HepG2 (cell line): ENCODE measurements around the gene RASIP1. TPM values are rescaled to one million over a fixed set of nuclear protein-coding genes. Genes with fewer than 3 reads are reported as not detected.
A peak's percentile ranks its signal among the peaks of the same experiment; 100 is the strongest.

Experiments
- ATAC-seq: fragments of 200-7000 bp; cut with Tn5 transposase; 3 replicates; pipeline ENCODE4 v1.9.1; 2020; ENCODE audit warnings: mild to moderate bottlenecking, moderate library complexity
- BruUV-seq: library from RNA; stranded (reverse); fragments of 400-500 nt; replicated peaks from 2 replicates; lab custom pipeline; 2021; lab: Mats Ljungman, UMichigan
- CTCF ChIA-PET: fragments of 300-600 bp; formaldehyde crosslinking; extraction: SDS; loops from one replicate; lab custom pipeline; 2021; ENCODE audit warnings: low total read pairs, inconsistent platforms, low intra/inter-chr PET ratio; lab: Yijun Ruan, JAX
- POLR2A ChIA-PET: fragments of 350-600 bp; sonication (Branson Sonifier 250); formaldehyde crosslinking; loops from one replicate; lab custom pipeline; 2020; ENCODE audit warnings: antibody characterized with exemption, inconsistent platforms; lab: Yijun Ruan, JAX
- DNase-seq: peaks from one replicate; pipeline ENCODE4 v3.0.0-alpha.2; 2015; ENCODE audit warnings: low spot score
- FAIRE-seq: peaks from 3 replicates; lab custom pipeline; 2011; peaks lifted over from hg19 to GRCh38; lab: Jason Lieb, UNC
- H2AFZ ChIP-seq: one replicate; pipeline ENCODE4 v1.6.1; 2011; ENCODE audit warnings: low read length, inconsistent platforms
- H3K27ac ChIP-seq: fragments of 300-600 bp; 3 replicates; pipeline ENCODE4 v1.8.0; 2011; ENCODE audit warnings: mixed run types, mild to moderate bottlenecking, mixed read lengths, low read length, inconsistent platforms; ENCODE audit not compliant: insufficient read depth; ENCODE audit errors: extremely low read length
- H3K27me3 ChIP-seq, 2 experiments: fragments of 200-600 bp in 1 of 2; 2 replicates in 1 of 2; 3 replicates in 1 of 2; pipeline versions ENCODE4 v1.6.0 to v1.8.0; 2011; ENCODE audit warnings: low read length in 2 of 2, mild to moderate bottlenecking in 2 of 2, moderate library complexity in 2 of 2, inconsistent platforms in 1 of 2; ENCODE audit not compliant: insufficient read depth in 2 of 2, control insufficient read depth in 1 of 2
- H3K36me3 ChIP-seq, 2 experiments: fragments of 200-600 bp in 1 of 2; replicated peaks in 1 of 2; 2 replicates in 1 of 2; 3 replicates in 1 of 2; pipeline versions ENCODE4 v1.5.1 to v1.8.0; 2011; ENCODE audit warnings: low read length in 2 of 2, inconsistent platforms in 1 of 2; ENCODE audit not compliant: insufficient read depth in 2 of 2, control insufficient read depth in 1 of 2
- H3K4me1 ChIP-seq: 2 replicates; pipeline ENCODE4 v1.5.1; 2012; ENCODE audit warnings: low read length, inconsistent platforms; ENCODE audit not compliant: insufficient read depth
- H3K4me2 ChIP-seq: 2 replicates; pipeline ENCODE4 v1.6.0; 2011; ENCODE audit warnings: low read depth, low read length, inconsistent platforms
- H3K4me3 ChIP-seq, 3 experiments: fragments of 200-600 bp in 1 of 3; sonication (generic), shearing (Covaris generic) in 1 of 3; replicated peaks in 1 of 3; 2 replicates each; pipeline ENCODE4 v1.5.1; 2011 to 2016; ENCODE audit warnings: low read length in 3 of 3, inconsistent platforms in 2 of 3, low read depth in 2 of 3, mild to moderate bottlenecking in 2 of 3, control low read depth in 1 of 3, mixed read lengths in 1 of 3; ENCODE audit not compliant: insufficient read depth in 1 of 3
- H3K79me2 ChIP-seq: one replicate; pipeline ENCODE4 v1.6.1; 2011; ENCODE audit warnings: low read length, inconsistent platforms; ENCODE audit not compliant: insufficient read depth
- H3K9ac ChIP-seq: 2 replicates; pipeline ENCODE4 v1.6.0; 2011; ENCODE audit warnings: mild to moderate bottlenecking, low read depth, low read length, inconsistent platforms; ENCODE audit not compliant: insufficient read depth
- H3K9me3 ChIP-seq: 2 replicates; pipeline ENCODE4 v1.5.1; 2012; ENCODE audit warnings: mild to moderate bottlenecking, low read length
- H4K20me1 ChIP-seq: 2 replicates; pipeline ENCODE4 v1.6.0; 2011; ENCODE audit warnings: inconsistent platforms, mild to moderate bottlenecking, low read length, moderate library complexity; ENCODE audit not compliant: insufficient read depth
- HCFC1 ChIP-seq: fragments of 150-350 bp; IDR thresholded peaks from 2 replicates; pipeline ENCODE4 v1.6.1; 2014; ENCODE audit warnings: low read depth, low read length
- HNF4G ChIP-seq, 2 experiments: sonication (generic) in 1 of 2; formaldehyde crosslinking in 1 of 2; IDR thresholded peaks; 2 replicates each; pipeline versions ENCODE4 v1.4.0 to v1.6.1; 2011 to 2020; ENCODE audit warnings: borderline replicate concordance in 2 of 2, low read depth in 2 of 2, mild to moderate bottlenecking in 2 of 2, low read length in 1 of 2, missing genetic modification reagents in 1 of 2, moderate library complexity in 1 of 2
- HOXD1 ChIP-seq: sonication (generic); formaldehyde crosslinking; IDR thresholded peaks from 2 replicates; pipeline ENCODE4 v1.5.0; 2020; ENCODE audit warnings: missing genetic modification reagents
- NFE2L1 ChIP-seq: sonication (generic); formaldehyde crosslinking; IDR thresholded peaks from 2 replicates; pipeline ENCODE4 v1.4.0; 2020; ENCODE audit warnings: missing genetic modification reagents, mild to moderate bottlenecking, borderline replicate concordance
- TOPORS ChIP-seq: sonication (generic); formaldehyde crosslinking; IDR thresholded peaks from 2 replicates; pipeline ENCODE4 v1.8.0; 2023; ENCODE audit warnings: mild to moderate bottlenecking, missing genetic modification reagents
- ZKSCAN8 ChIP-seq: IDR thresholded peaks from 2 replicates; pipeline ENCODE4 v1.6.1; 2016; ENCODE audit warnings: borderline replicate concordance, missing genetic modification reagents, missing compliant biosample characterization
- ZNF326 ChIP-seq: sonication (generic); formaldehyde crosslinking; IDR thresholded peaks from 2 replicates; pipeline ENCODE4 v1.4.0; 2020; ENCODE audit warnings: missing genetic modification reagents, borderline replicate concordance
- ZNF552 ChIP-seq: sonication (generic); formaldehyde crosslinking; IDR thresholded peaks from 2 replicates; pipeline ENCODE4 v1.9.0; 2022; ENCODE audit warnings: missing genetic modification reagents, mild to moderate bottlenecking, borderline replicate concordance
- ZSCAN22 ChIP-seq: sonication (generic); formaldehyde crosslinking; IDR thresholded peaks from 2 replicates; pipeline ENCODE4 v1.4.0; 2020; ENCODE audit warnings: mild to moderate bottlenecking, missing genetic modification reagents
- WGBS: methylation state at CpG from one replicate; pipeline ENCODE4 v1.1.6; 2017; ENCODE audit warnings: low lambda C conversion rate; 5-methylcytosine and 5-hydroxymethylcytosine counted together
- in situ Hi-C: cut with HindIII; loops from 2 replicates; pipeline ENCODE4 v1.10.0; 2017; ENCODE audit warnings: low pct_unique_long_range_greater_than_20kb; ENCODE audit not compliant: extremely low pct_ligation_motif_present
- intact Hi-C: fragments of 100-400 bp; cut with micrococcal nuclease; formaldehyde crosslinking; loops from one replicate; pipeline ENCODE4 v1.10.0; 2022; ENCODE audit not compliant: unreplicated experiment
- polyA plus RNA-seq, 8 experiments: library from polyadenylated mRNA; depleted of rRNA in 3 of 8; stranded (reverse) in 7 of 8; unstranded in 1 of 8; fragments of >200 nt; fragmentation: Illumina TruSeq in 4 of 8; extraction: Trizol in 4 of 8; gene quantifications; 2 replicates each; pipeline versions ENCODE4 v1.2.1 to v1.2.3, GENCODE V29; 2011 to 2016; ENCODE audit warnings: low read depth in 4 of 8, missing spikeins in 1 of 8, mixed read lengths in 1 of 8; ENCODE audit not compliant: insufficient read depth in 1 of 8
- total RNA-seq, 5 experiments: library from RNA; depleted of rRNA; stranded (reverse); fragments of >200 nt; fragmentation: Illumina TruSeq; extraction: Trizol; gene quantifications; 2 replicates each; pipeline ENCODE4 v1.2.3, GENCODE V29; 2016; ENCODE audit warnings: low read depth in 1 of 5

RASIP1 gene
- total and polyA plus RNA-seq, 2 of the 13 experiments (the other 11 are each of a cell fraction or from before 2014, with no cell fraction given) = 0.44 to 0.58 TPM

DNA sequence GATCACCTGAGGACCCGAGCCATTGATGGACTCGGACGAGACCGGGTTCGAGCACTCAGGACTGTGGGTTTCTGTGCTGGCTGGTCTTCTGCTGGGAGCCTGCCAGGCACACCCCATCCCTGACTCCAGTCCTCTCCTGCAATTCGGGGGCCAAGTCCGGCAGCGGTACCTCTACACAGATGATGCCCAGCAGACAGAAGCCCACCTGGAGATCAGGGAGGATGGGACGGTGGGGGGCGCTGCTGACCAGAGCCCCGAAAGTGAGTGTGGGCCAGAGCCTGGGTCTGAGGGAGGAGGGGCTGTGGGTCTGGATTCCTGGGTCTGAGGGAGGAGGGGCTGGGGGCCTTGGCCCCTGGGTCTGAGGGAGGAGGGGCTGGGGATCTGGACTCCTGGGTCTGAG, 15.8 kb upstream of the RASIP1 start:
- FAIRE-seq (no peak), DNase-seq (no peak), ATAC-seq (no peak)
- Histone ChIP-seq H3K27ac (no peak overlapping the region), H3K79me2 (no peaks in the 10 kb centered on the region), H3K9me3 (no peaks in the 10 kb centered on the region), H4K20me1 (no peaks in the 10 kb centered on the region), H3K36me3 (no peaks in the 10 kb centered on the region), H3K4me3 (no peak overlapping the region), H3K9ac (no peak overlapping the region), H2AFZ (no peak overlapping the region), H3K27me3 (no peaks in the 10 kb centered on the region), H3K4me1 (peaks cover 57% of the 10 kb centered on the region), H3K4me2 (no peak overlapping the region)
- TF ChIP-seq NFE2L1 (no peak), HNF4G (IDR thresholded peaks at IDR 0.05; ENCODE audit: borderline replicate concordance, low read depth, low read length) (no peak), HNF4G (CRISPR knock-in tag; IDR thresholded peaks at IDR 0.05; ENCODE audit: borderline replicate concordance, low read depth) (no peak), ZNF326 (no peak), ZNF552 (CRISPR knock-in tag) (no peak), ZSCAN22 (CRISPR knock-in tag) (peak; percentile 87; the same call in 1 of the 2 replicates)
- no TSS peak for BruUV-seq
- POLR2A ChIA-PET = interaction anchor here (0.6 kb wide), 1 partner anchor 40 kb away, joined by 3 read pairs; no protein-coding TSS in a partner anchor
- intact Hi-C loops = no loop called here
- in situ Hi-C loops = no loop called here
- WGBS = 100% methylated on average over 1 of the region's 11 CpGs
- CTCF ChIA-PET = no interaction called here

DNA sequence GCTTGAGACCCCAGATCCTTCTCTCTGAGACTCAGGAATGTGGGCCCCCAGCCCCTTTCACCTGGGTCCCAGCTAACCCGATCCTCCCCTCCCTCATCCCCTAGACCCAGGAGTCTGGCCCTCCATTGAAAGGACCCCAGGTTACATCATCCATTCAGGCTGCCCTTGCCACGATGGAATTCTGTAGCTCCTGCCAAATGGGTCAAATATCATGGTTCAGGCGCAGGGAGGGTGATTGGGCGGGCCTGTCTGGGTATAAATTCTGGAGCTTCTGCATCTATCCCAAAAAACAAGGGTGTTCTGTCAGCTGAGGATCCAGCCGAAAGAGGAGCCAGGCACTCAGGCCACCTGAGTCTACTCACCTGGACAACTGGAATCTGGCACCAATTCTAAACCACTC, 15.4 kb upstream of the RASIP1 start:
- H3K9ac ChIP-seq = peak overlapping the region; percentile 13; the same call in 1 of the 2 replicates
- H3K4me2 ChIP-seq = no peak overlapping the region
- H3K4me3 ChIP-seq = no peak overlapping the region
- no peak for ATAC-seq
- intact Hi-C loops = loop anchor here (2.0 kb wide), 1 partner anchor 17 kb away; no protein-coding TSS in a partner anchor
- FAIRE-seq = no peak
- WGBS = 86% methylated on average over 4 of the region's 5 CpGs
- no peak for DNase-seq
- H3K4me1 ChIP-seq = peaks cover 53% of the 10 kb centered on the region
- no peak overlapping the region for H2AFZ ChIP-seq
- H4K20me1 ChIP-seq = no peaks in the 10 kb centered on the region
- no peaks in the 10 kb centered on the region for H3K36me3 ChIP-seq
- no peaks in the 10 kb centered on the region for H3K27me3 ChIP-seq
- H3K79me2 ChIP-seq = no peaks in the 10 kb centered on the region
- no peak overlapping the region for H3K27ac ChIP-seq
- BruUV-seq = no TSS peak
- ChIA-PET CTCF (no interaction called here), POLR2A (interaction anchor here (0.6 kb wide), 1 partner anchor 39 kb away, joined by 3 read pairs; no protein-coding TSS in a partner anchor)
- TF ChIP-seq HCFC1 = no peak
- no peak for TF ChIP-seq TOPORS
- no peak for TF ChIP-seq ZKSCAN8 (CRISPR knock-in tag)
- TF ChIP-seq HOXD1 (CRISPR knock-in tag) = no peak
- no peaks in the 10 kb centered on the region for H3K9me3 ChIP-seq
- in situ Hi-C loops = no loop called here
